Measurements from ENCODE around the gene ADNP2. TPM values are rescaled to one million over a fixed set of nuclear protein-coding genes. Genes with fewer than 3 reads are reported as not detected.
"Not testable (repeated sequence)": the region's sequence is repeated elsewhere in the genome, so short reads cannot be mapped to it uniquely, and the experiment has no call there.

The ADNP2 gene
- total RNA-seq, 4 donors from 2014 or later = 16.0 to 30.1 (median 22.3) TPM

DNA sequence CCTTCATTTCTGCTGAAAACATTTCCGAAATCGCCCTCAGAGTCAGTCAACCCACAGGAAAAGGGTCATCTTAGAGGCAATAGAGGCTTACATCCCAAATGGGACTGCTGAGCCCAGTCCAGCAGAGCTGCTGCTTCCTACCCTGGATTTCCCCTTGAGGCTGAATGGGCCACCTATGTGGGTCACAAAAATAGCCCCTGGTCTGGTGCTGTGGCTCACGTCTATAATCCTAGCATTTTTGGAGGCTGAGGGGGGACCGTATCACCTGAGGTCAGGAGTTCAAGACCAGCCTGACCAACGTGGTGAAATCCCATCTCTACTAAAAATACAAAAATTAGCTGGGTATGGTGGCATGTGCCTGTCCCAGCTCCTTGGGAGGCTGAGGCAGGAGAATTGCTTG is 49.3 kb downstream of the ADNP2 start:
- no peaks in the 10 kb centered on the region for H3K9me3 ChIP-seq
- in situ Hi-C loops (cut with MboI; ENCODE audit: low pct_ligation_motif_present in 1 of 4, low pct_unique_long_range_greater_than_20kb in 1 of 4, low sequenced_read_pairs in 3 of 4) (no loop called here), intact Hi-C loops (cut with DNase I; ENCODE audit: low total_unique reads) (no loop called here)
- 67 to 69% methylated on average over 2 to 5 of the region's 5 CpGs for WGBS, 2 donors (ENCODE audit: low coverage in 1 of 2)
- H3K27ac ChIP-seq = no peak overlapping the region
- TF ChIP-seq EP300 (IDR thresholded peaks at IDR 0.05; ENCODE audit: low read depth) = no peak
- no peak for TF ChIP-seq CTCF (IDR thresholded peaks at IDR 0.05)
- TF ChIP-seq POLR2AphosphoS5 (IDR thresholded peaks at IDR 0.05) = no peak
- no peak for TF ChIP-seq POLR2A (IDR thresholded peaks at IDR 0.05)
- no peak overlapping the region for H3K4me3 ChIP-seq
- H3K36me3 ChIP-seq = no peaks in the 10 kb centered on the region
- DNase-seq = no peak
- no peaks in the 10 kb centered on the region for H3K27me3 ChIP-seq
- H3K4me1 ChIP-seq = no peaks in the 10 kb centered on the region

GRCh38 chr18:80159713-80160636 is 50.9 kb downstream of the ADNP2 start:
- Histone ChIP-seq H3K9me3 (no peaks in the 10 kb centered on the region), H3K27ac (no peak overlapping the region), H3K4me1 (no peaks in the 10 kb centered on the region), H3K4me3 (peak overlapping the region in 1 of 4 donors; percentile 17), H3K36me3 (no peaks in the 10 kb centered on the region), H3K27me3 (no peaks in the 10 kb centered on the region)
- TF ChIP-seq POLR2AphosphoS5 (IDR thresholded peaks at IDR 0.05) (no peak), POLR2A (IDR thresholded peaks at IDR 0.05) (no peak), CTCF (IDR thresholded peaks at IDR 0.05) (peak in 4 of 5 experiments; percentile 10 to 40 (median 34)), EP300 (IDR thresholded peaks at IDR 0.05; ENCODE audit: low read depth) (no peak)
- 78 to 89% methylated on average over 5 to 106 of the region's 109 CpGs for WGBS, 2 donors (ENCODE audit: low coverage in 1 of 2)
- no peak for DNase-seq
- in situ Hi-C loops (cut with MboI; ENCODE audit: low pct_ligation_motif_present in 1 of 4, low pct_unique_long_range_greater_than_20kb in 1 of 4, low sequenced_read_pairs in 3 of 4) = no loop called here
- intact Hi-C loops (cut with DNase I; ENCODE audit: low total_unique reads) = no loop called here

DNA sequence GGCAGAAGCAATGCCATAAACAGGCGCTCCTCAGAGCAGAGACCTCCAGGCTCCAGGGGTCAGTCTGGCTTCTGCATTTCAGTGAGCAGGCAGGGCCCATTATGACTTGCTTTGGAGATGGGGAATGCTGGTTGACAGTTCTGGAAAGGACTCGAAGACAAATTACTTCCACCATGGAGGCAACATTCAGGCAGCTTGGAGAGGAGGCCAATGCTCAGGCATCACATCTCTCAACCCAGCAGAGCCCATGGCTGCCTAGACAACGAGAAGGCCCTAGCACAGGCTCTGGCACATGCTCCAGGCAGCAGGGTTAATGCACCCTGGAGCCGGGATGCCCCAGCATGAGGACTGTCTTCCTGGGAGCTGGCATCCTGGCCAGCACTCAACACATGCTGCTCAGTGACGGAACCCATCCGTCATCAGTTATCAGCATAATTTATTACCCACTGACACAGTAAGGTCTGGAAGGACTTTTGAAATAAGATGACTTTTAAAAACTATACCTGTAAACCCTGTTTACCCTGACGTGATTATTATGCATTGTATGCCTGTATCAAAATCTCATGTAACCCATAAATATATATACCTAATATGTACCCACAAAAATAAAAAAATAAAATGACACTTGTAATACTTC is 52.8 kb downstream of the ADNP2 start:
- H3K27ac ChIP-seq = no peak overlapping the region
- H3K9me3 ChIP-seq = no peaks in the 10 kb centered on the region
- H3K4me1 ChIP-seq = no peaks in the 10 kb centered on the region
- no peak overlapping the region for H3K4me3 ChIP-seq
- no peak for TF ChIP-seq EP300 (IDR thresholded peaks at IDR 0.05; ENCODE audit: low read depth)
- no peak for TF ChIP-seq POLR2A (IDR thresholded peaks at IDR 0.05)
- no peak for TF ChIP-seq POLR2AphosphoS5 (IDR thresholded peaks at IDR 0.05)
- no peak for TF ChIP-seq CTCF (IDR thresholded peaks at IDR 0.05)
- H3K36me3 ChIP-seq = no peaks in the 10 kb centered on the region
- in situ Hi-C loops (cut with MboI; ENCODE audit: low pct_ligation_motif_present in 1 of 4, low pct_unique_long_range_greater_than_20kb in 1 of 4, low sequenced_read_pairs in 3 of 4) = no loop called here
- no peaks in the 10 kb centered on the region for H3K27me3 ChIP-seq
- 78 to 90% methylated on average over 2 to 7 of the region's 7 CpGs for WGBS, 2 donors (ENCODE audit: low coverage in 1 of 2)
- DNase-seq = no peak
- intact Hi-C loops (cut with DNase I; ENCODE audit: low total_unique reads) = no loop called here

- Histone ChIP-seq H3K4me1 (no peaks in the 10 kb centered on the region), H3K9me3 (no peaks in the 10 kb centered on the region), H3K27me3 (no peaks in the 10 kb centered on the region), H3K36me3 (no peaks in the 10 kb centered on the region), H3K4me3 (no peak overlapping the region), H3K27ac (no peak overlapping the region)
- in situ Hi-C loops (cut with MboI; ENCODE audit: low pct_ligation_motif_present in 1 of 4, low pct_unique_long_range_greater_than_20kb in 1 of 4, low sequenced_read_pairs in 3 of 4) = no loop called here
- 90% methylated on average over 7 of the region's 7 CpGs; no CpG with 5 or more reads in 1 of the 2 donors for WGBS, 2 donors (ENCODE audit: low coverage in 1 of 2)
- TF ChIP-seq EP300 (IDR thresholded peaks at IDR 0.05; ENCODE audit: low read depth) = no peak
- TF ChIP-seq CTCF (IDR thresholded peaks at IDR 0.05) = no peak
- TF ChIP-seq POLR2A (IDR thresholded peaks at IDR 0.05) = no peak
- TF ChIP-seq POLR2AphosphoS5 (IDR thresholded peaks at IDR 0.05) = no peak
- intact Hi-C loops (cut with DNase I; ENCODE audit: low total_unique reads) = no loop called here
- DNase-seq = no peak
Observed at GRCh38 chr18:80163183-80163582, 54.1 kb downstream of the ADNP2 start.

GRCh38 chr18:80164727-80165355 is 55.8 kb downstream of the ADNP2 start:
- H3K27ac ChIP-seq; H3K36me3 ChIP-seq; DNase-seq; intact Hi-C loops (cut with DNase I; ENCODE audit: low total_unique reads); H3K4me1 ChIP-seq; H3K9me3 ChIP-seq; H3K4me3 ChIP-seq; H3K27me3 ChIP-seq; in situ Hi-C loops (cut with MboI; ENCODE audit: low pct_ligation_motif_present in 1 of 4, low pct_unique_long_range_greater_than_20kb in 1 of 4, low sequenced_read_pairs in 3 of 4): not testable (repeated sequence)
- WGBS, 2 donors (ENCODE audit: low coverage in 1 of 2) = 85 to 89% methylated on average over 9 of the region's 9 CpGs

Data from transverse colon (tissue), 4 donors.